GM21367 (cell line): ENCODE data around the gene CRYBB2.
"Not testable (repeated sequence)": the region's sequence is repeated elsewhere in the genome, so short reads cannot be mapped to it uniquely, and the experiment has no call there.

ENCODE experiments used
- ATAC-seq: cut with Tn5 transposase; IDR thresholded peaks from one replicate; pipeline ENCODE4 v1.9.1; 2021; ENCODE audit not compliant: unreplicated experiment

Gene CRYBB2

GRCh38 chr22:25199731-25200520 is 19.5 kb upstream of the CRYBB2 start, which contains the start of gene CRYBB3:
Gene CRYBB3 (plus strand): TSS chr22:25199858. CDS start chr22:25201397, 1,539 bp downstream.
- ATAC-seq, result no peak

DNA sequence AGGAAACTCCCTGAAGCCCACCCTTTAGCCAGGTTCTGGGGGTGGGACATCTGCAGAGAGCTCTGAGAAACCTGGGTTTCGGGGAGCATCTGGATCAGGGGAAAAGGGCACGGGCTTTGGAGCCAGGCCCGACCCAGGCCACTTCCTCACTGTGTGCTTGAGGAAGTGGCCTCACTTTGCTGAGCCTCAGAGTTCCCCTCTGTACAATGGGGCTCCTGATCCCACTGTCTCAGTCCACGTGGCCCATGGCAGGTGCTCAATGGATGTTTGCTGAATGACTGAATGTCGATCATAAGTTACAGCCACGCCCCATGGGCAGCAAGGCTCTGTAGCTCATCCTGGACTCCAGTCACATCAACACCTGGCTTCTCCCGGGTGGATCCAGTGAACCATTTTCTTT is 18.5 kb upstream of the CRYBB2 start:
- no peak for ATAC-seq

GRCh38 chr22:25201557-25202273 is 17.7 kb upstream of the CRYBB2 start:
- ATAC-seq, result no peak

DNA sequence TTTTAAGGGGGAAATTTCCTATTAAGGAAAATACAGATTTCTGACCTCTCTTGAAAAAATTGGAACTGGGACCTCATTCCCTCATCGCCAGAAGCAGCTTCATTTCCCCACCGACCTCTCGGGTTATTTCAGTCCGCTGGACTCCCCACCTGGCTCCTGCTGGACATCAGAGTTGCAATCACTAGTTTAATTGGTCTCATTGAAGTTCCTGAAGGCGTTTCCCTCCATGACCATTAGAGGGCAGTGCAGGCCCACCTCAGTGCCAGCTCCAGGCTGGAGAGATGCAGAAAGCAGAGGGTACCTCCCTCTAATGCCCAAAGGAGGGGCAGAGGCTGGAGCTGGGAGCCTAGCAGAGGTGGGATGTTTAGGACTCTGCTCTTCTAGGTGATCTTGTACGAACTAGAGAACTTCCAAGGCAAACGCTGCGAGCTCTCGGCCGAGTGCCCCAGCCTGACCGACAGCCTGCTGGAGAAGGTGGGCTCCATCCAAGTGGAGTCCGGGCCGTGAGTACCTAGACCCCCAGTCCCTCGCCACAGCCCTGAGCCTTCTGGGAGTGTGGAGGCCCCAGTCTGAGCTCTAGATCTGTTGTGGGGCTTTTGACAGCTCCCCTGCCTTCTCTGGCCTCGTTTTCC is 17.0 kb upstream of the CRYBB2 start:
- no peak for ATAC-seq

DNA sequence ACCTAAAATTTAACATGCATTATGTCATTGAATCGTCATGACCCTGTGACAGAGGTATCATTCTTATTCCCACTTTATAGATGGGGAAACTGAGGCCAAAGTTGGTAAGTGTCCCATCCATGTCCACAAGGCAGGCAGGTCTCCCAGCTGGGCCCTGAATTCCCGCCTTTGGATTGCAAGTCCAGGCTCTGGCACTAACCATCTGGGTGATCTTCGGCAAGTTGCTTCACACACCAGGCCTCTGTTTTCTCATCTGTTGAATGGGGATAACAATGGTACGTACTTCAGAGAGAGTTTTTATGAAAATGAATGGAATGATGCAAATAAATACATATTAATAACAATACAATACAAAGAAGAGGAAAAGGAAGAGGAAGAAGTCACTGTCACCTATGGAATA is 16.4 kb upstream of the CRYBB2 start:
- no peak for ATAC-seq

- ATAC-seq, result not testable (repeated sequence)
Measured at GRCh38 chr22:25204547-25204946, 14.9 kb upstream of the CRYBB2 start.

DNA sequence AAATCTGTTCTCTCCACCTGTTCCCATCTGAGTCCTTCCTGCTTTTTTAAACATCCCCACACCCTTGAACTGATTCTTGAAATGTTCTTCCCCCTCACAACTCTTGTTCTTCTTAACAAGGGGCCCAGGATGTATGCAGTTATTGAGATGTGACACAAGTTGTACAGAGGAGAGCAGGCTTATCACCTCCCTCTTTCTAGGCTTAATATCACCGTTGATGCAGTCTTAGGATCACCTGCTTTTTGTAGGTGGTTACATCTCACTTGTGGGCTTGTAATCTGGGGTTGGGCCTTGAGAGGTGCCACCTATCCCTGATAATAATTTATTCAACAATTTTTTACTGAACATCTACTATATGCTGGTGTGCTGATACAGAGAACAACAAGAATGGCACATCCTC is 13.6 kb upstream of the CRYBB2 start:
- ATAC-seq, result no peak

DNA sequence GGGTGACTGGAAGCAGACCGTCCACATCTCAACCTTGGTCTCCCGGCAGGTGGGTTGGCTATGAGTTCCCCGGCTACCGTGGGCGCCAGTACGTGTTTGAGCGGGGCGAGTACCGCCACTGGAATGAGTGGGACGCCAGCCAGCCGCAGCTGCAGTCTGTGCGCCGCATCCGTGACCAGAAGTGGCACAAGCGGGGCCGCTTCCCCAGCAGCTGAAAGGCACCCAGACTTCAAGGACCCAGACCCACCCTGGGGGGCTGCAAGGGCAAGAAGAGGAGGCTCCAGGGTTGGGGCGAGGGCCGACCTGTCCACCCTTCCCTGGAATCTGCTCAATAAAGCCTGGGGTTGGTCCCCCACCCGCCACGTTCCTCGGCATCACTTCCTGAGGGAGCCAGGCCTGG is 12.4 kb upstream of the CRYBB2 start:
- no peak for ATAC-seq

- ATAC-seq, result no peak
Measured at GRCh38 chr22:25207553-25208157, 11.8 kb upstream of the CRYBB2 start.

DNA sequence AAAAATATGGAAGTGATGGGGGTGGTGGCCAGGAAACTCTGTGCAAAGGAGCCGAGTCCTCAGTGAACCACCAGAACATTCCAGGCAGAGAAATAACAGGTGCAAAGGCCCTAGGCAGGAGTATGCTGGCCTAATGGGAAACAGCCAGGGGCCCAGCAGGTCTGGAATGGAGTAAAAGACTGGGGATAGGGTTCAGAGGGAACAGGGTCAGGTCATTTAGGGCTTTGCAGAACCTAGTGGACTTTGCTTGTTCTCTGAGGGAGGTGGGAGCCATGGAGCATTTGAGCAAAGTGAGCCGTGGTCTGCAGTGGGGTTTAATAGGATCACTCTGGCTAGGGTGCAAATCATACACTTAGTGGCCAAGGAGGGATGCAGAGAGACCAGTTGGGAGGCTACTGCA is 11.1 kb upstream of the CRYBB2 start:
- ATAC-seq, result no peak

DNA sequence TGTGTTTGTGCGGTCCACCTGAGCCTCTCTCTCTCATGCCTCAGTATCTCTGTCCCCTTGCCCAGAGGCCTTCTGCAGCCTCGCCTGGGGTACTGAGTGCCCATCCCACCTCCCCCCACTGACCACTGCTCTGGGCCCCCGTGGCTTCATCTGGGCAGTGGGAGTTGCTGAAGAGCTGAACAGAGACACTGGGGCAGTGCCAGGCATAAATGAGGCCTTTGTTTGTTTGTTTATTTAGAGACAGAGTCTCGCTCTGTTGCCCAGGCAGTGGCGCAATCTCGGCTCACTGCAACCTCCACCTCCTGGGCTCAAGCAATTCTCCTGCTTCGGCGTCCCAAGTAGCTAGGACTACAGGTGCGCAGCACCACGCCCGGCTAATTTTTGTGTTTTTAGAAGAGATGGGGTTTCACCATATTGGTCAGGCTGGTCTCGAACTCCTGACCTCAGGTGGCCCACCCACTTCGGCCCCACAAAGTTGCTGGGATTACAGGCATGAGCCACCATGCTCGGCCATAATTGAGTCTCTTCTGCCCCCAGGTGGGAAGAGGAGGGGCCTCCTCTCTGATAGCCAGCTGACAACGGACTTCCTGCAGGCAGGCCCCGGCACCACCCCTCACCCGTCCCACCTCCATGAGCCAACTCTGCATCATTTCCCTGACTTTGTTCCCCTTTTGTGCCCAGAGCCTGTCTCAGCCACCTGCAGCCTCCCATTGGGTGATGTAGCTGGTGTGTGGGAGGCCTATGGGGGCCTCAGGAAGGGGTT is 10.5 kb upstream of the CRYBB2 start:
- no peak for ATAC-seq

- no peak for ATAC-seq
Measured at GRCh38 chr22:25210793-25211192, 8.6 kb upstream of the CRYBB2 start.

DNA sequence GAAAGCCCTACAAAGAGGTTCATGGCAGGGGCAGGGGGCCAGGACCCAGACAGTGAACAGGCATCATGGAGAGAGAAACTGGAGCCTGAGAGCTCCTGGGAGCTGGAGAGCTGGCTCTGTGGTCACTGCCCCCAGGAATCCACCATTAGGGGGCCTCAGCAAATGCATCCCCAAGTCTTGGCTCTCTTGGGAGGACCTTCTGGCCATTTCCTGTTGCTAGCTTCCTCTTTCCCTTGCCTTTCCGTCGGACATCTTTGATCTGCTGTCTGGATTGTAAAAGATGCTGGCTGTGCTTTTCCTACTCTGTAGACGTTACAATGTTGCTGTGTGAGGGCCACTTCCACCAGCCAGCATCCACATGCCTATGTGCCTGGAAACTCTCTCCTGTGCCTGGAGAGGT is 7.1 kb upstream of the CRYBB2 start:
- ATAC-seq, result no peak

GRCh38 chr22:25213221-25213620 is 6.2 kb upstream of the CRYBB2 start:
- ATAC-seq, result no peak

DNA sequence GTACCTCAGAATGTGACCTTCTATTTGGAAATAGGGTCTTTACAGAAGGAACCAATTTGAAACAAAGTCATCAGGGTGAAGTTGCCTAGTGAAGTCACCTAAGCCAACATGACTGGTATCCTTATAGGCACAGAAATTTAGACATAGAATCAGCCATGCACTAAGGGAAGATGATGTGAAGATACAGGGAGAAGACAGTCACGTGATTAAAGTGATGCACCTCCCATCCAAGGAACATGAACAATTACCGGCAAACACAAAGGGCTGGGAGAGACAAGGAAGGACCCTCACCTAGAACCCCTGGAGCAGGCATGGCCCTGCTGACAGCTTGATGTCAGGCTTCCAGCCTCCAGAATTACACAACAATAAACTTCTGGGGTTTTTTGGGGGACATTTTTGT is 3.2 kb upstream of the CRYBB2 start:
- no peak for ATAC-seq

DNA sequence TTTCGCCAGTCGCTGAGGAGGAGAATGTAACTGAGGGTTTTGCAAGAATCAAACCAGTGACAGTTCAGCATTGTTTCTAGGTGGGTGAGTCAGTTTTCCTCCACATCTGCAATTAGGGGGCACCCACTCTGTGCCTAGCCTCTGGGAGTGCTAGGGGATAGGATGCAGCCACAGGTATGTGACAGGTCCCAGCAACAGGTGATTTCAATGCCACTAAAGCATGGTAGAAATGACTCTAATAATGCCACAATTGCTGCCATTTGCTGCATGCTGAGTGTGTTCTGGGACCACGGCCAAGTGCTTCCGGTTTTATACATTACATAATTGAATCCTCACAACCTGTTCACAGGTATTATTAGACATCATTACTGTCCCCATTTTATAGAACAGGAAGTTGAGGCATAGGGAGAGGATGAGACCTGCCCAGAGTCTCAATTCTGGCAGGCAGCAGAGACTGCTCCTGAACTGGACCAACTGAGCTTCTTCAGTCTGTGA is 556 bp downstream of the CRYBB2 start:
- ATAC-seq, result no peak

DNA sequence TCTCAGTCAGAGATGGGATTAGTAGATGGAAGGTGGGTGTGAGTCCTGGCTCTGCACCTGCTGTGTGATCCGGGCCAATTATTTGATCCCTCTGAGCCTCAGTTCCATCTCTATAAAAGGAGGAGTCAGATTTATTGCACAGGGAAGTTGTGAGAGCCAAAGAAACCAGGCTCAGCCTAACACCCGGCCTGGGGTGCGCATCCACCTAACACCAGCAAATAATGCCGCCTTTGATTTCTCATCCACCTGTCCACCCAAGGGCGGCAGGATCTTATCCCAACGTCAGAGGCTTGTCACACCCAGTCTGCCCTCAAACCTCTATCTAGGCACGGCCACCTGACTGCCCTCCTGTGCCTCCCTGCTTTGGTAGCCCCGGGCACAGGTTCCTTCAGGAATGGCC is 2.4 kb downstream of the CRYBB2 start:
- no peak for ATAC-seq

DNA sequence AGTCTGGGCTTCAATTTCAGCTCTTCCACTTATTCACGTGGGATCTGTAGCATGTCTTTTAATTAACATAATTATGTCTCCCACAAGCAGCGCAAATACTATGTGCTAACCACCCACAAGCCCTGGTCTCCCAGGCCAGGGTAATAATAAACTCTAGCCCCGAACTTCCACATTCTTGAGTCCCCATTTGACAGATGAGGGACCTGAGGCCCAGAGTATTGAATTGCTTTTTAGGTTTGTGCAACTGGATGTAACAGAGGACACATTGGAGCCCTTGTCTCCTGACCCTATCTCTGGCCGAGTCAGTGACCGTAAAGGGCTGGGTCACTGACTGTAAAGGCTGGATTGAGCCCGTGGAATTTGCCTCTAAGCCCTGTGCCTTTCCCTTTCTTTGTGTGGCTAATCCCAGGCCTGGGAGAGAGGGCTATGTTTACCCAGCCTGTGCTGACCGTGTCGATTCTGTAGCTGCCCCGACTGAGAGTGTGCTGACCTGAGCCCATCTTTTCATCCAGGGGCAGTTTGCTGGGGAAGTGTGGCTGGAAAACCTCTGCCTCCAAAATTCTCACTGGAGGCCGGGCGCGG is 3.9 kb downstream of the CRYBB2 start:
- no peak for ATAC-seq

DNA sequence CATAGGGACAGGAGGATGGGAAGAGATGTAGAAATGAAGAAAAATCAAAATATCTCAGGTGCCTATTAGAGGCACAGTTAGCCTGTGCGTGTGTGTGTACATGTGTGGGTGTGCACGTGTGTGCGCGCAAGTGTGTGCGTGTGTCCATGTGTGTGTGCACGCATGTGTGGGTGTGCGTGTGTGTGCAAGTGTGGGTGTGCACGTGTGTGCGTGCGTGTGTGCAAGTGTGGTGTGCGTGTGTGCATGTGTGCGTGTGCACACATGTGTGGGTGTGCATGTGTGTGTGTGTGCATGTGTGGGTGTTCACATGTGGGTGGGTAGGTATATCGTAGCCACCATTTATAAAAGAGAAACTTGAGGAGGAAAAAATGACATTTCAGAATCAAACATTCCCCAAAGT is 9.4 kb downstream of the CRYBB2 start:
- ATAC-seq, result no peak

- not testable (repeated sequence) for ATAC-seq
Measured at GRCh38 chr22:25230760-25231159, 11.3 kb downstream of the CRYBB2 start.
